K562 (cell line): ENCODE measurements around the gene SLC34A3. TPM values are rescaled to one million over a fixed set of nuclear protein-coding genes. Genes with fewer than 3 reads are reported as not detected.

Experiments used
- ARHGAP35 ChIP-seq: fragments of 450-650 bp; IDR thresholded peaks from 2 replicates; pipeline ENCODE4 v1.6.1; 2018; ENCODE audit not compliant: partially characterized antibody
- CGGBP1 ChIP-seq: fragments of 250-450 bp; sonication (Bioruptor Pico); IDR thresholded peaks from 2 replicates; pipeline ENCODE4 v1.9.0; 2021; ENCODE audit warnings: mild to moderate bottlenecking
- CHCHD3 ChIP-seq: fragments of 250-450 bp; sonication (Bioruptor Pico); IDR thresholded peaks from 2 replicates; pipeline ENCODE4 v2.1.2; 2022; ENCODE audit warnings: mild to moderate bottlenecking
- DIDO1 ChIP-seq: fragments of 450-650 bp; IDR thresholded peaks from 2 replicates; pipeline ENCODE4 v1.6.1; 2016; ENCODE audit warnings: low read depth, missing biosample characterization, missing genetic modification characterization
- E2F1 ChIP-seq: sonication (generic); formaldehyde crosslinking; IDR thresholded peaks from 2 replicates; pipeline ENCODE4 v1.8.1; 2023; ENCODE audit warnings: mild to moderate bottlenecking, missing genetic modification reagents, moderate library complexity
- FOXA3 ChIP-seq, 2 experiments: fragments of 450-650 bp in 1 of 2; sonication (generic) in 1 of 2; formaldehyde crosslinking; IDR thresholded peaks in 1 of 2; conservative IDR thresholded peaks in 1 of 2; 2 replicates each; pipeline versions ENCODE4 v1.4.0 to v1.8.0; 2020 to 2022; ENCODE audit warnings: mild to moderate bottlenecking in 2 of 2, missing genetic modification reagents in 1 of 2
- GTF2E2 ChIP-seq: fragments of 200-800 bp; sonication (Bioruptor generic); IDR thresholded peaks from 2 replicates; pipeline ENCODE4 v1.6.1; 2016; ENCODE audit warnings: missing genetic modification characterization, missing compliant biosample characterization
- HCFC1 ChIP-seq: IDR thresholded peaks from 2 replicates; pipeline ENCODE4 v1.6.1; 2012; ENCODE audit warnings: low read depth, low read length, improper control_type of control experiment
- HDAC8 ChIP-seq: fragments of 450-650 bp; IDR thresholded peaks from 2 replicates; pipeline ENCODE4 v1.6.1; 2016; ENCODE audit warnings: mild to moderate bottlenecking, missing genetic modification characterization, moderate library complexity, missing compliant biosample characterization
- MAFK ChIP-seq: IDR thresholded peaks from 2 replicates; pipeline ENCODE4 v1.6.1; 2011; ENCODE audit warnings: low read length, improper control_type of control experiment
- NUFIP1 ChIP-seq: fragments of 450-650 bp; IDR thresholded peaks from 2 replicates; pipeline ENCODE4 v1.6.1; 2018; ENCODE audit not compliant: partially characterized antibody
- POLR2G ChIP-seq: fragments of 200-400 bp; formaldehyde crosslinking; IDR thresholded peaks from 2 replicates; pipeline ENCODE4 v1.6.1; 2017; ENCODE audit warnings: low read depth, mild to moderate bottlenecking, antibody characterized with exemption, low read length, moderate library complexity
- SIX5 ChIP-seq, 2 experiments: IDR thresholded peaks; 2 replicates each; pipeline ENCODE4 v1.6.1; 2011; ENCODE audit warnings: low read length in 2 of 2, borderline replicate concordance in 1 of 2, low read depth in 1 of 2, mild to moderate bottlenecking in 1 of 2, moderate library complexity in 1 of 2; ENCODE audit not compliant: insufficient read depth in 1 of 2
- SMARCB1 ChIP-seq: IDR thresholded peaks from 2 replicates; pipeline ENCODE4 v1.6.1; 2011; ENCODE audit warnings: improper control_type of control experiment, low read depth; ENCODE audit not compliant: insufficient read length
- XRCC5 ChIP-seq: fragments of 200-400 bp; formaldehyde crosslinking; IDR thresholded peaks from 2 replicates; pipeline ENCODE4 v1.6.1; 2017; ENCODE audit warnings: low read depth, mild to moderate bottlenecking, low read length
- ZNF232 ChIP-seq: sonication (generic); formaldehyde crosslinking; IDR thresholded peaks from 2 replicates; pipeline ENCODE4 v1.8.0; 2022; ENCODE audit warnings: mild to moderate bottlenecking, missing genetic modification reagents
- ZNF589 ChIP-seq: fragments of 200-800 bp; sonication (Bioruptor generic); IDR thresholded peaks from 2 replicates; pipeline ENCODE4 v1.6.1; 2016; ENCODE audit warnings: low read depth, missing genetic modification characterization, missing compliant biosample characterization
- ZNF740 ChIP-seq, 3 experiments: fragments of 200-800 bp in 1 of 3; sonication (Bioruptor generic) in 1 of 3; sonication (generic) in 1 of 3; formaldehyde crosslinking in 1 of 3; IDR thresholded peaks; 2 replicates each; pipeline versions ENCODE4 v1.6.1 to v1.8.0; 2016 to 2022; ENCODE audit warnings: mild to moderate bottlenecking in 2 of 3, missing compliant biosample characterization in 2 of 3, missing genetic modification characterization in 2 of 3, missing genetic modification reagents in 1 of 3
- polyA plus RNA-seq, 8 experiments: library from polyadenylated mRNA; depleted of rRNA in 4 of 8; stranded (reverse) in 5 of 8; unstranded in 3 of 8; fragments of >200 nt; fragmentation: Nextera tagmentation in 2 of 8; fragmentation: Illumina TruSeq in 1 of 8; extraction: Ambion mirVana in 2 of 8; extraction: Trizol in 1 of 8; gene quantifications; 2 replicates each; pipeline versions ENCODE4 v1.2.1 to v1.2.3, GENCODE V29; 2011 to 2014; ENCODE audit warnings: inconsistent platforms in 1 of 8, missing spikeins in 1 of 8
- total RNA-seq, 7 experiments: library from RNA; depleted of rRNA in 6 of 7; stranded (reverse); fragments of >200 nt in 6 of 7; fragmentation: Illumina TruSeq in 2 of 7; extraction: Trizol in 2 of 7; gene quantifications; 2 replicates each; pipeline versions ENCODE4 v1.2.1 to v1.2.3, GENCODE V29; 2011 to 2021; ENCODE audit warnings: low replicate concordance in 1 of 7
- TF ChIP-seq, protein P1 (sequence below): sonication (generic); formaldehyde crosslinking; IDR thresholded peaks from 2 replicates; pipeline ENCODE4 v1.8.0; 2022; ENCODE audit warnings: missing genetic modification reagents, mild to moderate bottlenecking, moderate library complexity, borderline replicate concordance
- TF ChIP-seq, protein P2 (sequence below): fragments of 200-400 bp; formaldehyde crosslinking; IDR thresholded peaks from 2 replicates; pipeline ENCODE4 v1.6.1; 2017; ENCODE audit warnings: mild to moderate bottlenecking, low read depth, low read length, moderate library complexity

The SLC34A3 gene
- total and polyA plus RNA-seq, 9 of the 15 experiments (the other 6 are each of a cell fraction or from before 2014, with no cell fraction given): not detected

- TF ChIP-seq, protein P1, sequence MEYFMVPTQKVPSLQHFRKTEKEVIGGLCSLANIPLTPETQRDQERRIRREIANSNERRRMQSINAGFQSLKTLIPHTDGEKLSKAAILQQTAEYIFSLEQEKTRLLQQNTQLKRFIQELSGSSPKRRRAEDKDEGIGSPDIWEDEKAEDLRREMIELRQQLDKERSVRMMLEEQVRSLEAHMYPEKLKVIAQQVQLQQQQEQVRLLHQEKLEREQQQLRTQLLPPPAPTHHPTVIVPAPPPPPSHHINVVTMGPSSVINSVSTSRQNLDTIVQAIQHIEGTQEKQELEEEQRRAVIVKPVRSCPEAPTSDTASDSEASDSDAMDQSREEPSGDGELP (CRISPR knock-in tag): peak; percentile 75
- TF ChIP-seq GTF2E2 (tag): no peak
- TF ChIP-seq XRCC5: peak; percentile 94
- TF ChIP-seq ARHGAP35: no peak
- no peak for TF ChIP-seq ZNF232 (CRISPR knock-in tag)
- peak; percentile 48; the same call in 1 of the 2 replicates for TF ChIP-seq POLR2G
- peak; percentile 37; the same call in 1 of the 2 replicates for TF ChIP-seq HCFC1
- peak; percentile 53; the same call in 1 of the 2 replicates for TF ChIP-seq HDAC8 (tag)
- TF ChIP-seq MAFK: no peak
- TF ChIP-seq, protein P2, sequence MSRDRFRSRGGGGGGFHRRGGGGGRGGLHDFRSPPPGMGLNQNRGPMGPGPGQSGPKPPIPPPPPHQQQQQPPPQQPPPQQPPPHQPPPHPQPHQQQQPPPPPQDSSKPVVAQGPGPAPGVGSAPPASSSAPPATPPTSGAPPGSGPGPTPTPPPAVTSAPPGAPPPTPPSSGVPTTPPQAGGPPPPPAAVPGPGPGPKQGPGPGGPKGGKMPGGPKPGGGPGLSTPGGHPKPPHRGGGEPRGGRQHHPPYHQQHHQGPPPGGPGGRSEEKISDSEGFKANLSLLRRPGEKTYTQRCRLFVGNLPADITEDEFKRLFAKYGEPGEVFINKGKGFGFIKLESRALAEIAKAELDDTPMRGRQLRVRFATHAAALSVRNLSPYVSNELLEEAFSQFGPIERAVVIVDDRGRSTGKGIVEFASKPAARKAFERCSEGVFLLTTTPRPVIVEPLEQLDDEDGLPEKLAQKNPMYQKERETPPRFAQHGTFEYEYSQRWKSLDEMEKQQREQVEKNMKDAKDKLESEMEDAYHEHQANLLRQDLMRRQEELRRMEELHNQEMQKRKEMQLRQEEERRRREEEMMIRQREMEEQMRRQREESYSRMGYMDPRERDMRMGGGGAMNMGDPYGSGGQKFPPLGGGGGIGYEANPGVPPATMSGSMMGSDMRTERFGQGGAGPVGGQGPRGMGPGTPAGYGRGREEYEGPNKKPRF: no peak
- no peak for TF ChIP-seq FOXA3 (CRISPR knock-in tag; conservative IDR thresholded peaks at IDR 0.05 in 1 of 2, IDR thresholded peaks at IDR 0.05 in 1 of 2)
- TF ChIP-seq E2F1: no peak
- no peak for TF ChIP-seq CGGBP1
- TF ChIP-seq CHCHD3: no peak
- TF ChIP-seq ZNF589 (CRISPR knock-in tag): no peak
- TF ChIP-seq DIDO1: no peak
- TF ChIP-seq SMARCB1: no peak
- no peak for TF ChIP-seq ZNF740 (CRISPR knock-in tag; IDR thresholded peaks at IDR 0.05)
- TF ChIP-seq ZNF740 (tag; IDR thresholded peaks at IDR 0.05): no peak
- TF ChIP-seq SIX5 (IDR thresholded peaks at IDR 0.05; ENCODE audit: borderline replicate concordance in 1 of 2, insufficient read depth in 1 of 2, low read depth in 1 of 2, low read length in 2 of 2): no peak
- no peak for TF ChIP-seq NUFIP1
Measured at GRCh38 chr9:137227054-137227852, 3.4 kb upstream of the SLC34A3 start, which contains the start of gene RNF224 (continued).
